ENCODE measurements around the gene MCRIP1.

DNA sequence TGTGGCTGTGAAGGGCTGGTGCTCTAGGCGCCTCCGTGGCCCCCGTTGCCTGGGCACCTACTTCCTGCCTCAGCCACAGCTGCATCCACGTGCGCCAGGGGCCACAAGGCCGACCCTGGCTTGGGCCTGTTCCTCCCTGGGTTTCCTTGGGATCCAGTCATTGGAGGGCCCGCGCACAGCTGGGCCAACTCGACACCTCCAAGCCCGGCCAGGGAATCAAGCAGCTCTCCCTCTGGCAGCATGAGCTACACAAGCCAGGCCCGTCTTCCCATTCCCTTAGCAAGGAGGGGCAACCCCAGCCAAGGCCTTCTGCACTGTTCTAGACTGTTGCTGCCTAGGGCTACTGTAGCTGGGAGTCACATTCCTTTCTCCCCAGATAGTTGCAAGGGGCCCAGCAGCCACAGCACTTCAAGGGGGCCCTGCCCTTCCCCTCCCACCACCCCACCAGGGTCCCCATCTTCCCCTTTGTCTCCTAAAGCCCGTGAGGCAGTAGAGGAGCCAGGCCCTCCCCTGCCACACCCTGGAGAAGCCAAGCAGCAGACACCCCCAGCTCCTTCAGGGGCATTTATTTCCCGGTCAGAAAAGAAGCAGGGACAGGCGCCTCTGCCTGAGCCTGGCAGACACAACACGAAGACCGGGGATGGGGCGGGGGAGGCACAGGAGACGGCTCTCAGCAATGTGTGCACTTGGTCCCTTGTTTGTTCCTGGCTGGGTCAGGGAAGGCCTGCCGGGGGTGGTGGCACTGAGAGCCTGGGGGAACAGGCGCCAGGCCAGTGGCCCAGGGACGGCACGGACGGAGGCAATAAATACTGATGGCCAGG lies 34.3 kb upstream of the MCRIP1 start:
- TF ChIP-seq ZFP3 (CRISPR knock-in tag; IDR thresholded peaks at IDR 0.05) (no peak; the same call in 1 of the 2 replicates), ESRRG (CRISPR knock-in tag; IDR thresholded peaks at IDR 0.05) (peak; percentile 91), CSDC2 (CRISPR knock-in tag; IDR thresholded peaks at IDR 0.05) (no peak; the same call in 1 of the 2 replicates), BACH2 (CRISPR knock-in tag; IDR thresholded peaks at IDR 0.05; ENCODE audit: borderline replicate concordance) (no peak), TOX (CRISPR knock-in tag; IDR thresholded peaks at IDR 0.05; ENCODE audit: borderline replicate concordance) (peak; percentile 62), OSR1 (CRISPR knock-in tag; IDR thresholded peaks at IDR 0.05) (no peak), SNAI2 (CRISPR knock-in tag; IDR thresholded peaks at IDR 0.05) (peak; percentile 18; the same call in 1 of the 2 replicates), ZNF565 (CRISPR knock-in tag; conservative IDR thresholded peaks at IDR 0.05; ENCODE audit: low read depth) (peak; percentile 75; the same call in 1 of the 2 replicates), PATZ1 (CRISPR knock-in tag; IDR thresholded peaks at IDR 0.05; ENCODE audit: borderline replicate concordance) (no peak)
- TF ChIP-seq, protein P1, sequence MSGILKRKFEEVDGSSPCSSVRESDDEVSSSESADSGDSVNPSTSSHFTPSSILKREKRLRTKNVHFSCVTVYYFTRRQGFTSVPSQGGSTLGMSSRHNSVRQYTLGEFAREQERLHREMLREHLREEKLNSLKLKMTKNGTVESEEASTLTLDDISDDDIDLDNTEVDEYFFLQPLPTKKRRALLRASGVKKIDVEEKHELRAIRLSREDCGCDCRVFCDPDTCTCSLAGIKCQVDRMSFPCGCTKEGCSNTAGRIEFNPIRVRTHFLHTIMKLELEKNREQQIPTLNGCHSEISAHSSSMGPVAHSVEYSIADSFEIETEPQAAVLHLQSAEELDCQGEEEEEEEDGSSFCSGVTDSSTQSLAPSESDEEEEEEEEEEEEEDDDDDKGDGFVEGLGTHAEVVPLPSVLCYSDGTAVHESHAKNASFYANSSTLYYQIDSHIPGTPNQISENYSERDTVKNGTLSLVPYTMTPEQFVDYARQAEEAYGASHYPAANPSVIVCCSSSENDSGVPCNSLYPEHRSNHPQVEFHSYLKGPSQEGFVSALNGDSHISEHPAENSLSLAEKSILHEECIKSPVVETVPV (CRISPR knock-in tag; IDR thresholded peaks at IDR 0.05), result peak; percentile 39; the same call in 1 of the 2 replicates
